MM.1S (cell line): Measurements from ENCODE around the gene CHST11.

Source experiments
- DNase-seq: peaks from one replicate; pipeline ENCODE4 v3.0.0-alpha.2; 2015
- H2AFZ ChIP-seq: fragments of 300-600 bp; sonication (generic); 2 replicates; pipeline ENCODE4 v1.6.0; 2016; ENCODE audit warnings: antibody characterized with exemption, low read length
- H3F3A ChIP-seq: fragments of 300-600 bp; sonication (generic); 2 replicates; pipeline ENCODE4 v1.6.1; 2016; ENCODE audit warnings: mild to moderate bottlenecking, antibody characterized with exemption, low read length, moderate library complexity, mixed read lengths; ENCODE audit not compliant: insufficient read depth
- H3K27ac ChIP-seq: fragments of 300-600 bp; sonication (generic); 2 replicates; pipeline ENCODE4 v1.5.1; 2016; ENCODE audit warnings: mild to moderate bottlenecking, low read length
- H3K27me3 ChIP-seq: fragments of 300-600 bp; sonication (generic); replicated peaks from 2 replicates; pipeline ENCODE4 v1.6.0; 2016; ENCODE audit warnings: low read length; ENCODE audit not compliant: insufficient read depth
- H3K36me3 ChIP-seq: fragments of 300-600 bp; sonication (generic); replicated peaks from 2 replicates; pipeline ENCODE4 v1.6.1; 2016; ENCODE audit warnings: mild to moderate bottlenecking, low read length, mixed read lengths; ENCODE audit not compliant: insufficient read depth
- H3K4me1 ChIP-seq: fragments of 300-600 bp; sonication (generic); 2 replicates; pipeline ENCODE4 v1.6.1; 2016; ENCODE audit warnings: low read length, mixed read lengths
- H3K4me2 ChIP-seq: fragments of 300-600 bp; sonication (generic); 2 replicates; pipeline ENCODE4 v1.6.0; 2016; ENCODE audit warnings: low read depth, low read length
- H3K4me3 ChIP-seq: fragments of 300-600 bp; sonication (generic); 2 replicates; pipeline ENCODE4 v1.5.1; 2016; ENCODE audit warnings: low read length, mixed read lengths
- H3K79me2 ChIP-seq: fragments of 300-600 bp; sonication (generic); 2 replicates; pipeline ENCODE4 v1.6.1; 2016; ENCODE audit warnings: mixed run types, low read length, mixed read lengths
- H3K9ac ChIP-seq: fragments of 300-600 bp; sonication (generic); 2 replicates; pipeline ENCODE4 v1.6.1; 2016; ENCODE audit warnings: low read length, mixed read lengths
- H3K9me2 ChIP-seq: fragments of 300-600 bp; sonication (generic); replicated peaks from 2 replicates; pipeline ENCODE4 v1.6.1; 2016; ENCODE audit warnings: mild to moderate bottlenecking, low read length, mixed read lengths; ENCODE audit not compliant: insufficient read depth
- H3K9me3 ChIP-seq: fragments of 300-600 bp; sonication (generic); replicated peaks from 2 replicates; pipeline ENCODE4 v1.6.1; 2016; ENCODE audit warnings: mild to moderate bottlenecking, low read length, mixed read lengths; ENCODE audit not compliant: insufficient read depth
- H4K20me1 ChIP-seq: fragments of 300-600 bp; sonication (generic); 2 replicates; pipeline ENCODE4 v1.6.1; 2016; ENCODE audit warnings: mild to moderate bottlenecking, low read length, moderate library complexity, mixed read lengths; ENCODE audit not compliant: insufficient read depth
- CTCF ChIP-seq: fragments of 300-600 bp; sonication (generic); IDR thresholded peaks from 2 replicates; pipeline ENCODE4 v1.5.1; 2016; ENCODE audit warnings: antibody characterized with exemption, low read length, mixed read lengths
- EZH2 ChIP-seq: fragments of 300-600 bp; sonication (generic); optimal IDR thresholded peaks from 2 replicates; pipeline ENCODE3; 2017; ENCODE audit warnings: low read depth, mild to moderate bottlenecking, antibody characterized with exemption, low read length, mixed read lengths
- EZH2phosphoT487 ChIP-seq: fragments of 300-600 bp; sonication (generic); IDR thresholded peaks from 2 replicates; pipeline ENCODE4 v1.6.1; 2018; ENCODE audit warnings: antibody characterized with exemption, low read length

The CHST11 gene

GRCh38 chr12:104659058-104659457, 202.3 kb downstream of the CHST11 start:
- no peak for TF ChIP-seq EZH2
- no peak for TF ChIP-seq CTCF
- TF ChIP-seq EZH2phosphoT487 = no peak
- H3K36me3 ChIP-seq = no peaks in the 10 kb centered on the region
- no peak for DNase-seq
- H3K27me3 ChIP-seq = no peaks in the 10 kb centered on the region
- H3F3A ChIP-seq = no peaks in the 10 kb centered on the region
- H3K9me3 ChIP-seq = no peaks in the 10 kb centered on the region
- H3K9me2 ChIP-seq = no peaks in the 10 kb centered on the region
- H3K27ac ChIP-seq = no peak overlapping the region
- H3K79me2 ChIP-seq = 0 out of 2 replicates have a peak, but pooled peaks cover 2% of the 10 kb centered on the region
- H3K4me2 ChIP-seq = no peak overlapping the region
- no peaks in the 10 kb centered on the region for H3K4me1 ChIP-seq
- H3K9ac ChIP-seq = no peak overlapping the region
- H3K4me3 ChIP-seq = no peak overlapping the region
- H4K20me1 ChIP-seq = no peaks in the 10 kb centered on the region
- no peak overlapping the region for H2AFZ ChIP-seq

- Histone ChIP-seq H3K4me1 (no peaks in the 10 kb centered on the region), H3K9me2 (no peaks in the 10 kb centered on the region), H3K9me3 (no peaks in the 10 kb centered on the region), H3K4me2 (no peak overlapping the region), H3F3A (no peaks in the 10 kb centered on the region), H4K20me1 (no peaks in the 10 kb centered on the region), H3K9ac (no peak overlapping the region), H3K36me3 (no peaks in the 10 kb centered on the region), H3K27ac (no peak overlapping the region), H2AFZ (no peak overlapping the region), H3K4me3 (no peak overlapping the region), H3K27me3 (no peaks in the 10 kb centered on the region), H3K79me2 (0 out of 2 replicates have a peak, but pooled peaks cover 3% of the 10 kb centered on the region)
- no peak for TF ChIP-seq CTCF
- no peak for TF ChIP-seq EZH2
- no peak for TF ChIP-seq EZH2phosphoT487
- DNase-seq = no peak
Measured at GRCh38 chr12:104662203-104662602, 205.5 kb downstream of the CHST11 start.

GRCh38 chr12:104662908-104663307, 206.2 kb downstream of the CHST11 start:
- no peaks in the 10 kb centered on the region for H3K9me2 ChIP-seq
- no peaks in the 10 kb centered on the region for H3K9me3 ChIP-seq
- TF ChIP-seq CTCF (no peak), EZH2phosphoT487 (no peak), EZH2 (no peak)
- no peak overlapping the region for H3K27ac ChIP-seq
- no peak overlapping the region for H3K4me3 ChIP-seq
- H2AFZ ChIP-seq = no peak overlapping the region
- DNase-seq = no peak
- H3K9ac ChIP-seq = no peak overlapping the region
- no peak overlapping the region for H3K4me2 ChIP-seq
- no peaks in the 10 kb centered on the region for H3K27me3 ChIP-seq
- 0 out of 2 replicates have a peak, but pooled peaks cover 3% of the 10 kb centered on the region for H3K79me2 ChIP-seq
- H3K4me1 ChIP-seq = no peaks in the 10 kb centered on the region
- no peaks in the 10 kb centered on the region for H3F3A ChIP-seq
- H3K36me3 ChIP-seq = no peaks in the 10 kb centered on the region
- H4K20me1 ChIP-seq = no peaks in the 10 kb centered on the region
